CD8-positive, alpha-beta memory T cell (primary cell): ENCODE data around the gene NOXO1. TPM values are rescaled to one million over a fixed set of nuclear protein-coding genes. Genes with fewer than 3 reads are reported as not detected.

Experiments
- CTCF ChIA-PET: fragments of 350-600 bp; sonication (Branson Sonifier 250); formaldehyde crosslinking; loops from one replicate; lab custom pipeline; 2021; ENCODE audit warnings: antibody characterized with exemption; lab: Charles Lee
- POLR2A ChIA-PET: fragments of 350-600 bp; sonication (Branson Sonifier 250); formaldehyde crosslinking; loops from one replicate; lab custom pipeline; 2021; ENCODE audit warnings: antibody characterized with exemption; lab: Charles Lee
- DNase-seq, 5 donors: peaks; one replicate each; pipeline versions ENCODE4 v3.0.0 to v3.0.0-alpha.2; 2020 to 2022; ENCODE audit warnings: mixed read lengths in 1 of 5
- H3K27ac ChIP-seq: one replicate; pipeline ENCODE4 v1.7.0; 2013; ENCODE audit warnings: low read depth, mild to moderate bottlenecking, low read length, moderate library complexity
- H3K27me3 ChIP-seq: 2 replicates; pipeline ENCODE4 v1.7.0; 2013; ENCODE audit warnings: low read length, mild to moderate bottlenecking; ENCODE audit not compliant: insufficient read depth, poor library complexity, severe bottlenecking
- H3K36me3 ChIP-seq: 2 replicates; pipeline ENCODE4 v1.7.0; 2013; ENCODE audit warnings: mild to moderate bottlenecking, low read length, moderate library complexity; ENCODE audit not compliant: insufficient read depth
- H3K4me1 ChIP-seq: 2 replicates; pipeline ENCODE4 v1.7.0; 2013; ENCODE audit warnings: mild to moderate bottlenecking, low read length, moderate library complexity; ENCODE audit not compliant: insufficient read depth
- H3K4me3 ChIP-seq: 2 replicates; pipeline ENCODE4 v1.7.0; 2013; ENCODE audit warnings: mild to moderate bottlenecking, low read length
- H3K9me3 ChIP-seq: 2 replicates; pipeline ENCODE4 v1.7.0; 2013; ENCODE audit warnings: mild to moderate bottlenecking, low read length
- H3K27ac Mint-ChIP-seq, 8 donors: one replicate each; pipeline ENCODE4 v1.8.0; 2020 to 2021; ENCODE audit warnings: mixed read lengths in 8 of 8, mild to moderate bottlenecking in 6 of 8, inconsistent platforms in 3 of 8, moderate library complexity in 3 of 8
- H3K27me3 Mint-ChIP-seq, 2 donors: one replicate each; pipeline ENCODE4 v1.8.0; 2020 to 2021; ENCODE audit warnings: mixed read lengths in 2 of 2, mild to moderate bottlenecking in 1 of 2, moderate library complexity in 1 of 2
- H3K36me3 Mint-ChIP-seq, 3 donors: one replicate each; pipeline ENCODE4 v1.8.0; 2020 to 2021; ENCODE audit warnings: mixed read lengths in 3 of 3, inconsistent platforms in 1 of 3, mild to moderate bottlenecking in 1 of 3
- H3K4me1 Mint-ChIP-seq, 3 donors: one replicate each; pipeline ENCODE4 v1.8.0; 2020 to 2021; ENCODE audit warnings: mixed read lengths in 3 of 3, inconsistent platforms in 1 of 3, mild to moderate bottlenecking in 1 of 3
- H3K4me3 Mint-ChIP-seq, 7 donors: one replicate each; pipeline ENCODE4 v1.8.0; 2020 to 2021; ENCODE audit warnings: mixed read lengths in 7 of 7, mild to moderate bottlenecking in 6 of 7, moderate library complexity in 4 of 7, inconsistent platforms in 2 of 7
- H3K9me3 Mint-ChIP-seq, 5 donors: one replicate each; pipeline ENCODE4 v1.8.0; 2020 to 2022; ENCODE audit warnings: mixed read lengths in 5 of 5, mild to moderate bottlenecking in 3 of 5, moderate library complexity in 2 of 5, inconsistent platforms in 1 of 5
- polyA plus RNA-seq: library from polyadenylated mRNA; unstranded; fragments of 300-500 nt; fragmentation: Illumina TruSeq; gene quantifications from one replicate; pipeline ENCODE4 v1.2.3, GENCODE V29; 2021
- total RNA-seq, 2 experiments: library from RNA; stranded (reverse); gene quantifications; one replicate each; pipeline ENCODE4 v1.2.3, GENCODE V29; 2021

Gene NOXO1
- total and polyA plus RNA-seq, 3 experiments from 2014 or later = 0.47 to 0.48 TPM; not detected in 1

GRCh38 chr16:1987198-1987597, 5.9 kb upstream of the NOXO1 start:
- ChIA-PET POLR2A (interaction anchor here (2.6 kb wide), 1 partner anchor 22 kb away, joined by 9 read pairs; the partner anchor contains the start of gene RPS2), CTCF (interaction anchor here (1.3 kb wide), 1 partner anchor 15 kb away, joined by 5 read pairs; the partner anchor contains the start of gene TBL3)
- H3K9me3 ChIP-seq = no peaks in the 10 kb centered on the region
- peak overlapping the region in 2 of 7 donors; percentile 48 to 54 for H3K4me3 Mint-ChIP-seq
- peaks cover 14% of the 10 kb centered on the region for H3K27me3 ChIP-seq
- H3K27ac Mint-ChIP-seq = peak overlapping the region in 2 of 8 donors; percentile 27 to 68
- H3K36me3 ChIP-seq = no peaks in the 10 kb centered on the region
- peaks cover 0 to 17% (median 0%) of the 10 kb centered on the region in 3 donors for H3K36me3 Mint-ChIP-seq
- peaks cover 37% of the 10 kb centered on the region for H3K4me1 ChIP-seq
- H3K4me3 ChIP-seq = no peak overlapping the region
- peaks cover 28 to 52% (median 28%) of the 10 kb centered on the region in 3 donors for H3K4me1 Mint-ChIP-seq
- peaks cover 12 to 14% of the 10 kb centered on the region in 2 donors for H3K27me3 Mint-ChIP-seq
- no peaks in the 10 kb centered on the region for H3K9me3 Mint-ChIP-seq
- no peak overlapping the region for H3K27ac ChIP-seq
- DNase-seq = no peak

- Mint-ChIP-seq H3K4me3 (peak overlapping the region; percentile 66 to 85 (median 81)), H3K36me3 (peaks cover 0 to 17% (median 0%) of the 10 kb centered on the region in 3 donors), H3K27ac (peak overlapping the region in 2 of 8 donors; percentile 57 to 84), H3K9me3 (no peaks in the 10 kb centered on the region), H3K4me1 (peaks cover 18 to 38% (median 19%) of the 10 kb centered on the region in 3 donors), H3K27me3 (peaks cover 11 to 22% of the 10 kb centered on the region in 2 donors)
- DNase-seq = no peak
- no peaks in the 10 kb centered on the region for H3K9me3 ChIP-seq
- H3K4me3 ChIP-seq = no peak overlapping the region
- ChIA-PET POLR2A (interaction anchor here (0.6 to 3.2 kb wide), 2 partner anchors 21 to 22 kb away, joined by 3 to 23 read pairs; partner anchors contain the start of gene RPS2), CTCF (interaction anchor here (0.9 to 2.0 kb wide), 4 partner anchors 14 to 22 kb away, joined by 3 to 5 read pairs (median 4); partner anchors contain the start of gene TBL3)
- H3K4me1 ChIP-seq = peaks cover 24% of the 10 kb centered on the region
- peaks cover 22% of the 10 kb centered on the region for H3K27me3 ChIP-seq
- peak overlapping the region; percentile 54 for H3K27ac ChIP-seq
- H3K36me3 ChIP-seq = no peaks in the 10 kb centered on the region
These were observed 4.3 kb upstream of the NOXO1 start for GRCh38 chr16:1985466-1986150.

- peak overlapping the region; percentile 73 for H3K4me3 ChIP-seq
- H3K9me3 ChIP-seq = no peaks in the 10 kb centered on the region
- Mint-ChIP-seq H3K9me3 (no peaks in the 10 kb centered on the region), H3K4me3 (peak overlapping the region; percentile 66 to 85 (median 82)), H3K36me3 (peaks cover 0 to 17% (median 0%) of the 10 kb centered on the region in 3 donors), H3K27me3 (peaks cover 16 to 23% of the 10 kb centered on the region in 2 donors), H3K4me1 (peaks cover 16 to 35% (median 19%) of the 10 kb centered on the region in 3 donors), H3K27ac (peak overlapping the region; percentile 37 to 84 (median 65))
- CTCF ChIA-PET = interaction anchor here (1.4 to 2.0 kb wide), 2 partner anchors 19 to 20 kb away, joined by 3 to 5 read pairs; no protein-coding TSS in a partner anchor
- peak in 1 of 5 donors; percentile 19 for DNase-seq
- H3K27ac ChIP-seq = peak overlapping the region; percentile 54
- H3K27me3 ChIP-seq = peaks cover 22% of the 10 kb centered on the region
- no peaks in the 10 kb centered on the region for H3K36me3 ChIP-seq
- peaks cover 20% of the 10 kb centered on the region for H3K4me1 ChIP-seq
- POLR2A ChIA-PET = interaction anchor here (0.6 to 3.2 kb wide), 6 partner anchors 13 to 201 kb away, joined by 3 to 23 read pairs (median 5); partner anchors contain the start of genes RNF151, RPS2, TBL3 and TRAF7
These were observed 3.3 kb upstream of the NOXO1 start for GRCh38 chr16:1984347-1985225.

GRCh38 chr16:1983544-1984346, 2.5 kb upstream of the NOXO1 start, which contains the start of gene GFER:
Gene GFER, plus strand, starts transcription at chr16:1984193. Its CDS starts 26 bp downstream, at chr16:1984219.
- H3K27ac ChIP-seq = peak within 1 kb of the TSS; percentile 54
- peak within 1 kb of the TSS; percentile 54 to 86 (median 74) for H3K27ac Mint-ChIP-seq

GRCh38 chr16:1982991-1983543, 1.8 kb upstream of the NOXO1 start:
- Histone ChIP-seq H3K27ac (peak overlapping the region; percentile 54), H3K27me3 (peaks cover 16% of the 10 kb centered on the region), H3K4me1 (peaks cover 20% of the 10 kb centered on the region), H3K4me3 (peak overlapping the region; percentile 73), H3K9me3 (no peaks in the 10 kb centered on the region), H3K36me3 (no peaks in the 10 kb centered on the region)
- CTCF ChIA-PET = interaction anchor here (1.1 to 1.7 kb wide), 4 partner anchors 17 to 54 kb away, joined by 3 read pairs; partner anchors contain the start of gene RPS2
- Mint-ChIP-seq H3K4me3 (peak overlapping the region; percentile 77 to 92 (median 82)), H3K27me3 (peaks cover 16% of the 10 kb centered on the region in 2 donors), H3K27ac (peak overlapping the region in 7 of 8 donors; percentile 41 to 86 (median 55)), H3K4me1 (peaks cover 8 to 23% (median 12%) of the 10 kb centered on the region in 3 donors), H3K36me3 (peaks cover 0 to 23% (median 0%) of the 10 kb centered on the region in 3 donors), H3K9me3 (no peaks in the 10 kb centered on the region)
- DNase-seq = no peak
- POLR2A ChIA-PET = interaction anchor here (1.1 to 3.2 kb wide), 3 partner anchors 12 to 172 kb away, joined by 3 to 23 read pairs (median 6); partner anchors contain the start of genes RPS2, TBL3 and TRAF7

More at GRCh38 chr16:1983544-1984346, 2.5 kb upstream of the NOXO1 start, which contains the start of gene GFER:
- peak within 1 kb of the TSS; percentile 73 for H3K4me3 ChIP-seq
- peaks cover 20% of the 10 kb centered on the region for H3K4me1 ChIP-seq
- CTCF ChIA-PET = interaction anchor here (1.1 to 1.7 kb wide), 3 partner anchors 18 to 55 kb away, joined by 3 read pairs; partner anchors contain the start of gene RPS2
- Mint-ChIP-seq H3K36me3 (peaks cover 0 to 17% (median 0%) of the 10 kb centered on the region in 3 donors), H3K27me3 (peaks cover 16 to 19% of the 10 kb centered on the region in 2 donors), H3K9me3 (no peaks in the 10 kb centered on the region), H3K4me1 (peaks cover 11 to 27% (median 16%) of the 10 kb centered on the region in 3 donors), H3K4me3 (peak within 1 kb of the TSS; percentile 79 to 92 (median 82))
- peaks cover 16% of the 10 kb centered on the region for H3K27me3 ChIP-seq
- peak; percentile 52 to 75 (median 58) for DNase-seq
- POLR2A ChIA-PET = interaction anchor here (0.6 to 3.2 kb wide), 5 partner anchors 12 to 476 kb away, joined by 3 to 23 read pairs (median 6); partner anchors contain the start of genes RNF151, RPS2, TBL3 and TEDC2
- no peaks in the 10 kb centered on the region for H3K9me3 ChIP-seq
- H3K36me3 ChIP-seq = no peaks in the 10 kb centered on the region

- no peaks in the 10 kb centered on the region for H3K9me3 ChIP-seq
- Mint-ChIP-seq H3K27me3 (peaks cover 16% of the 10 kb centered on the region in 2 donors), H3K4me1 (peaks cover 8 to 23% (median 12%) of the 10 kb centered on the region in 3 donors), H3K36me3 (peaks cover 0 to 32% (median 0%) of the 10 kb centered on the region in 3 donors), H3K27ac (peak overlapping the region in 2 of 8 donors; percentile 11 to 86), H3K4me3 (peak overlapping the region in 5 of 7 donors; percentile 29 to 85 (median 82)), H3K9me3 (no peaks in the 10 kb centered on the region)
- peaks cover 16% of the 10 kb centered on the region for H3K27me3 ChIP-seq
- no peak overlapping the region for H3K4me3 ChIP-seq
- DNase-seq = no peak
- no peak overlapping the region for H3K27ac ChIP-seq
- H3K4me1 ChIP-seq = peaks cover 20% of the 10 kb centered on the region
- CTCF ChIA-PET = interaction anchor here (1.5 to 1.7 kb wide), 2 partner anchors 16 to 22 kb away, joined by 3 read pairs; no protein-coding TSS in a partner anchor
- no peaks in the 10 kb centered on the region for H3K36me3 ChIP-seq
- POLR2A ChIA-PET = interaction anchor here (1.1 to 3.2 kb wide), 3 partner anchors 10 to 17 kb away, joined by 3 to 23 read pairs (median 3); partner anchors contain the start of genes RPS2 and TBL3
These were observed 754 bp upstream of the NOXO1 start for GRCh38 chr16:1982013-1982433.
